Pulmonary artery endothelial cell (primary cell): Measurements from ENCODE around the gene TANC1. TPM values are rescaled to one million over a fixed set of nuclear protein-coding genes. Genes with fewer than 3 reads are reported as not detected.

Experiments
- DNase-seq: peaks from one replicate; pipeline ENCODE4 v3.0.0-alpha.2; 2011; ENCODE audit warnings: low read depth, low spot score
- total RNA-seq: library from RNA; depleted of rRNA; stranded (reverse); fragments of >200 nt; gene quantifications from 2 replicates; pipeline ENCODE4 v1.2.3, GENCODE V29; 2014

Gene TANC1
- total RNA-seq, 1 donor from 2014 or later = 55.0 TPM

DNA sequence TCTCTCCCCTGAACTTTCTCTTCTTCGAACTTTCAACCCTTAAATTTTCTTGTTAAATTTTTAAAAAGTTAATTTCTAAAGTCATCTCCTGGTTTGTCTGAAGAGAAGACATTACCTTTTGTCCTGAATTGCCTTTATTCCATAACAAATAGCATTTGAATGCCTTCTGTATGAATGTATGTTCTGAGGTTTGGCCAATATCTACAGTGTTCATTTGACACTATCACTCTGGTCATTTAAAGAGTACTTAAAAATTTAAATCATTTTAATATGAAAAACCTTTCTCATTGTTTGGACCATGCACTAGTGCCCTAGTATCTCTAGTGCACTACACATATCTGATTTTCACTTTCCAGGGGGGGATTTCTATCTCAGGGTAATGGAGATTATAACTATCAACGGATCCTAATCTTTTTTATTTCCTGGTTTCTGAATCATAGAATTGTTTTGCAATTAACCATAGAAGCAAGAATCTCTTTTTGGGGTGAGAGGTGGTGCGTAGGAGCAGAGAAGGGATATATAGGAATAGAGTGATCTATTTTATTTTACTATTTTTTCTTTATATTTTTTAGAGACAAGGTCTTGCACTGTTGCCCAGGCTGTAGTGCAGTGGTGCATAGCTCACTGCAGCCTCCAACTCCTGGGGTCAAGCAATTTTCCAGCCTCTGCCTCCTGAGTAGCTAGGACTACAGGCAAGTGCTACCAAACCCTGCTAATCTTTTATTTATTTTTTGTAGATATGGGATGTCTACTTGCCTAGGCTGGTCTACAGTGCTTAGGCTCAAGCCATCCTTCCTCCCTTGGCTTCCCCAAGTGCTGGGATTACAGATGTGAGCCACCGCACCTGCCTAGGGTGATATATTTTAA, 25.5 kb downstream of the TANC1 start:
- DNase-seq = no peak

GRCh38 chr2:158994920-158995676, 26.7 kb downstream of the TANC1 start:
- DNase-seq = no peak

DNA sequence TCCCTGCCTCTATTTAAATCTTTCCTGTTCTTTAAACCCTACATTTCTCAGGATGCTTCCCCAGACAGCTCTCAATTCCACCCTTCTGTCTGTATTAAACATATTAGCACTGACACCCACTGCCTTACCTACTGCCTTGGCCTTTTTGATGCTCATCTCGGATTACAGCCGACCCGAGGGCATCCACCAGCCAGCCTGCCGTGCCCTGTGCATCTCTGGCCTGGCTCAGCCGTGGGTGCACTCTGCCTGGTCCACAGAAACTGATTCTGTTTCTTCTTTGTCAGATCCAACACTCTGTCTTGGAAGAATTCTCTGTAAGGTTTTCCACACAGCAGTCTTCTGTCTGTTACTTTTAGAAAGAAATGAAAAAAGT, 27.2 kb downstream of the TANC1 start:
- no peak for DNase-seq

GRCh38 chr2:158996378-158996993, 28.0 kb downstream of the TANC1 start:
- no peak for DNase-seq

GRCh38 chr2:158997037-158997790, 28.8 kb downstream of the TANC1 start:
- DNase-seq = no peak

DNA sequence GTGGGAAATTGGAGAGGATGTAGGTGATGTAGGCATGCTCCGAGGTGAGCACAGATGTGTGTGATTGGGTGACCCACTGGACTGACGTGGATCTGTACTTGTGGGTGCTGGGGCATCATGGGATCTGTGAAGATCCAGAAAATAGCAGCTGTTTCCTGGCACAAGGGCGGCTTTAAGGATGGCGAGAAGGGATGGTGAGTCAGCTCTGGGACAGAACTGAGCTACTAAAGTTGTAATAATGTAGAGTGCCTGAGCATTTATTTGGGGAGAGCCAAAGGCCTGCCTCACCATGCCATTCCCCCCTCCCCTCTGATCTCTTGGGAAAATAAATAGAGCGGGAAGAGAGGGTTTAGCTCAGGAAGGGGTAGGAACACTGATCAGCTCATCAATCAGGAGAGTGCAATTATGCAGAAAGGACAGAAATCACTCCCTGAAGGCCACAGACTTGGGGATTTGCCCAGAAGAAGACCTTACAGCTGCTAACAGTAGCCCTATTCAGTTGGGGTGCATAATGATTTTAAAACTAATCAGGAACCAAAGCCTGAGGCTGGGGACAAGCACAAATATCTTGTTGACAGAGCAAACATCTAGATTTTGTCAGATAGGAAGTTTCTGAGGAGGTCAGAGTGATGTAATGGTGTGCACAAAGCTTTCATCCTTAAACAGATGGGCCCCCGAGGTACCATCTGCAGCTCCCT, 30.3 kb downstream of the TANC1 start:
- peak; percentile 73 for DNase-seq

GRCh38 chr2:158999458-158999857, 31.0 kb downstream of the TANC1 start:
- peak; percentile 11 for DNase-seq

GRCh38 chr2:159000072-159000471, 31.6 kb downstream of the TANC1 start:
- DNase-seq = no peak

- DNase-seq = no peak
These were observed 34.1 kb downstream of the TANC1 start for GRCh38 chr2:159002462-159003111.

- DNase-seq = no peak
These were observed 35.1 kb downstream of the TANC1 start for GRCh38 chr2:159003555-159003954.

DNA sequence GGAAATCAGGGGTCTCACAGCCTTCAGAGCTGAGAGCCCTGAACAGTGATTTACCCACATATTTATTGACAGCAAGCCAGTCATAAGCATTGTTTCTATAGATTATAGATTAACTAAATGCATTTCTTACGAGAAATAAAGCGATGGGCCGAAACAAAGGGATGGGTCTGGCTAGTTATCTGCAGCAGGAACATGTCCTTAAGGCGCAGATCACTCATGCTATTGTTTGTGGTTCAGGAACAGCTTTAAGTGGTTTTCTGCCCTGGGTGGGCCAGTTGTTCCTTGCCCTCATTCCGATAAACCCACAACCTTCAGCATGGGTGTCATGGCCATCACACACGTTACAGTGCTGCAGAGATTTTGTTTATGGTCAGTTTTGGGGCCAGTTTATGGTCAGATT, 36.4 kb downstream of the TANC1 start:
- DNase-seq = no peak

- DNase-seq = no peak
These were observed 41.5 kb downstream of the TANC1 start for GRCh38 chr2:159009940-159010339.

DNA sequence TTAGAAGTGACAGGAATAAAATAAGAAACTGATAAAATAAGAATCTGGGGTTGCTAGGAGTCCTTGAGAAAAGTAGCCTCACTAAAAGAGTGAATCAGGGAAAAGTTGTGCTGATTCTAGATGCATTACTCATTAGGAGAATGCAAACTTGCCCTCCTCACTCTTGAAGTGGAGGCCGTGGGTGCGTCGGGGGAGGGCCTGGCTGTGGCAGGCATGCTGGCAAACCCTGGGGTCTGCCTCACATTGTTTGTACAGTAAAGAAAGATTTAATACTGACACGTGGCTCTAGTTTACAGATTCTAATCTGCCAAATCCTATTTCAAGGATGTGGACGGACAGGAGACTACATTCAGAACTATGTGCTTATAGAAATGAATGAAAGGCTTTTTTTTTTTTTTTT, 41.9 kb downstream of the TANC1 start:
- no peak for DNase-seq

GRCh38 chr2:159010963-159011362, 42.5 kb downstream of the TANC1 start:
- no peak for DNase-seq

- DNase-seq = no peak
These were observed 43.7 kb downstream of the TANC1 start for GRCh38 chr2:159012142-159012541.

DNA sequence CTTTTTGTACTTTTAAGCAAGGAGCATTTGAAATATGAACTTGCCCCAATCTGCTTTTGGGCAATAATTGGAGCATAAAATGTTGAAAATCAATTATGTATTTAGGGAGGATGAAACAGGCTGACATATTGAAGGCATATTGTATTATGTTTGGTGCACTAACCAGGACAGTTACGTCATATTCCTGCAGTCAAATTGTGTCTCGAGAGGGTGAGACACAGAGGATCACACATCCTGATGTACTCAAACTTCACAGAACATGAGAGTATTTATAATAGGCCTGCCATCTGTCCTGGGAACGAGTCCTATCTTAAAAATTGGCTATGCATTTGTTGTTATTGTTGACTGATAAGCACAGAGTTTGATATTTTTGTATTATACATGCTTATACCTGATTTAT, 44.7 kb downstream of the TANC1 start:
- DNase-seq = no peak

DNA sequence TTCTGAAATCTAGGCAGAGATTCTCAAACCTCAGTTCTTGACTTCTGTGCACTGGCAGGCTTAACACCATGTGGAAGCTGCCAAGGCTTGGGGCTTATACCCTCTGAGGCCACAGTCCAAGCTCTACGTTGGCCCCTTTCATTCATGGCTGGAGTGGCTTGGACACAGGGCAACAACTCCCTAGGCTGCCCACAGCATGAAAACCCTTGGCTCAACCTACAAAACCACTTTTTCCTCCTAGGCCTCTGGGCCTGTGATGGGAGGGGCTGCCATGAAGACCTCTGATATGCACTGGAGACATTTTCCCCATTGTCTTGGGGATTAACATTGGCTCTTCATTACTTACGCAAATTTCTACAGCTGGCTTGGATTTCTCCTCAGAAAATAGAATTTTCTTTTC, 46.7 kb downstream of the TANC1 start:
- no peak for DNase-seq

- DNase-seq = no peak
These were observed 47.4 kb downstream of the TANC1 start for GRCh38 chr2:159015823-159016222.

GRCh38 chr2:159017837-159018236, 49.4 kb downstream of the TANC1 start:
- no peak for DNase-seq

DNA sequence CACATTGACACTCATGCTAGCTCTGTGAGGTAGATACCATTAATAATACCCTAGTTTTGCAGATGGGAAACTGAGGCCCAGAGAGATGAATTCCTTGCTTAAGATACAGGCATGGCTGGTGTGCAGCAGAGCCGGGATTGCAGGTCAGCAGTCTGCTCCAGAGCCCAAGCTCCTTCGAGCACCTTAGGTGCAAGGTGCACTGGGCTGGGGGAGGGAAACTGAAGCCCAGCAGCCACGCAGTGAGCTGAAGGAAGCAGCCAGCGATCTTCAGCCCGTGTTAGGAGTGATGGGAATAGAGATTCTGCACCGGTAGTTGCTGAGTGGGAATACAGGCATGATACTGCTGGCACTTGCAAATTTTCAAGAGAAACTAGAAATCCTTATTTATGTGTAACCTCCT, 50.6 kb downstream of the TANC1 start:
- no peak for DNase-seq
